Lung microvascular endothelial cell (primary cell): ENCODE results near the gene RNU6-1. TPM values are rescaled to one million over a fixed set of nuclear protein-coding genes. Genes with fewer than 3 reads are reported as not detected.

Experiments
- DNase-seq, 2 donors: peaks; one replicate each; pipeline versions ENCODE4 v3.0.0 to v3.0.0-alpha.2; 2010; ENCODE audit warnings: low read depth in 2 of 2
- total RNA-seq: library from RNA; depleted of rRNA; stranded (reverse); fragments of >200 nt; gene quantifications from 2 replicates; pipeline ENCODE4 v1.2.1, GENCODE V29; 2014

Gene RNU6-1
- total RNA-seq, 1 donor from 2014 or later = not detected

DNA sequence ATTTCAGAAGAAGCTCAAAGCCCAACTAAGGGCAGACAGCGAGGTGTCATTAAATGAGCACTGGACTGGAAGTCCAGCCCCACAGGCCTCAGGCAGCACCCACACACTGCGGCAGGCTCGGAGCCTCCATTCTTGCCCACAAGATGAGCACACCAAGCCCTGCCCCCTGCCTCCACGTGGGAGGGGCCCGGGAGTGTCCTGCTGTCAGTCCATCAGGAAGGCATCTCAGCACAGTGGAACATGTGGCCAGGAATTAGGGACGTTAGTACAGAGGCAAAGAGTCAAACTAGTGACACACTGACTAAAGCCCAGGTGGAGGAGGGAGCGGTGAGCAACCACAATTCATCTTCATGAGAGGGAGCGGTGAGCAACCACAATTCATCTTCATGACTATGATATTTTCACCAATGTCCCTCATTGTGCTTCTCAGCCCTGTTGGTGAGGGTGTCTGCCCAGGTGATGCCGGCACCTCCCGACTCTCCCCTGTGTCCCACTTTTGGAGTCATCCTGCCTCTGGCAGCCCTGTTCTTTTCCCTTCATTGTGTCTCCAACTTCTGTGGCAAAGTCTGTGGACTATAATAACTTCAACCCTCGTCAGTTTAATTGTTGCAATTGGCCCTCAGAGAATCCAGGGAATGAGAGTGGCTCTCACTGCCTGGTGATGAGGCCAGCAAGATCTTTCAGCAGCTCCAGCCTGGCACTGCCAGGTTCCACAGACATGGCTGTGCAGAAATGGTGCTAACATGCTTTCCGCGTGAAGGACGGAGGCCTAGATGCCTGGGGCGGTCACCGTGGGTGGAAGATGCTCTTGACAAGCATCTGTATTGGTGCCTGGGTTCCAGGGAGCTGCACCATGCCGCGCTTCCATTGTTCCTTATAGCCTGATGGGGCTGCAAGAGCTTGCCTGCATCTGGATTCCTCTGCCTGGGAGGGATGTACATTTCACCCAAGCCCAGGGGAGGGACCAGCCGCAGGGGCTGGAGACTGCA is 37.6 kb downstream of the RNU6-1 start:
- no peak for DNase-seq

DNA sequence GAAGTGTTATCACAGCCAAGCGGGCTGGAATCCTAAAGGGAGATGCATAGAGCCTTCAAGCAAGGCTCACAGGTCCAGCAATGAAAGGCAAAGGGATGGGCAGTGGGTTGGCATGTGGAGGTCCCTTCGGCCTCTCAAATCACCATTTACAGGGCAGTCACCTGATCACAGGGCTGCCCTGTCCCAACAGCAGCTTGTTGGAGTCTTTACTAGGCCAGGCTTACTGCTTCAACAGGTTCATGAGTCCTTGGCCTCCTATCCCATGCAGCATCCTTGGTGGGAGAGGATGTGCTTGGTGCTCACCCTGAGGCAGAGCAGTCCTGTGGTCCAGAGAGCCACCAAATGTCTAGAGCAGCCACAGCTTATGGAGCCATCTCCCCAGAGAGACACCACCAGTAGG is 38.7 kb downstream of the RNU6-1 start:
- no peak for DNase-seq

GRCh38 chr15:67799801-67800205 is 40.0 kb downstream of the RNU6-1 start:
- DNase-seq = peak in 1 of 2 donors; percentile 26

GRCh38 chr15:67796196-67797127 is 43.4 kb downstream of the RNU6-1 start:
- DNase-seq = peak; percentile 38 to 53

DNA sequence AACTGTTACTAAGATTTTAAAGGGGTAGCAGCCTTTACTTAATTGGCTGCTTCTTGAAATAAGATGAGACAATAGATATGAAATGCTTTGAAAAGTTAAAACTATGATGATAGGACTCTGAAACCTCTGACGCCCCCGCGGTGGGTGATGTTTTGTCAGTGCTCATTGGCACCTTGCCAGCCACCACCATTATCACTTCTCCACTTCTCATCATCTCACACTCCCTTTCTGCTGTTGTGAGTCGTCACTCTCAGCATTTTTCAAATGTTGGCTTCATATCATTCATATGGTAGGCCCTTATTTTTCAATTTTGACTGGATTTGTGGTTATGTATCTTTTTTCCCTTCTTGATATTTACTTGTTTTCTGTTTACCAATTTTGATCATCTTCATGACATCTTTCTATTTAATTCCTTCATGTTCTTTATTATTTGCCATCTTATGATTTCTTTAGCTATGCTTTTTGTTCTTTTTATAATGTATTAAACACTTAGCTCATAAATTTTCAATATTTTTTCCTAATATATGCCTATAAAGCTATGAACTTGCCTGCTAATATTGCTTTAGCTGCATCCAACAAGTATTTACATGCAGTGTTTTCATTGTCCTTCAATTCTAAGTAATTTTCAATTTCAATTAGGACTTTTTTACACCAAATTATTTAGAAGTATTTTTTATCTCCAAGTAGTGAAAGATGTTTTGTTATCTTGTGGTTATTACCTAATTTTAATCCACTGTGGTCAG is 44.8 kb downstream of the RNU6-1 start:
- no peak for DNase-seq

GRCh38 chr15:67792250-67792942 is 47.4 kb downstream of the RNU6-1 start:
- no peak for DNase-seq

DNA sequence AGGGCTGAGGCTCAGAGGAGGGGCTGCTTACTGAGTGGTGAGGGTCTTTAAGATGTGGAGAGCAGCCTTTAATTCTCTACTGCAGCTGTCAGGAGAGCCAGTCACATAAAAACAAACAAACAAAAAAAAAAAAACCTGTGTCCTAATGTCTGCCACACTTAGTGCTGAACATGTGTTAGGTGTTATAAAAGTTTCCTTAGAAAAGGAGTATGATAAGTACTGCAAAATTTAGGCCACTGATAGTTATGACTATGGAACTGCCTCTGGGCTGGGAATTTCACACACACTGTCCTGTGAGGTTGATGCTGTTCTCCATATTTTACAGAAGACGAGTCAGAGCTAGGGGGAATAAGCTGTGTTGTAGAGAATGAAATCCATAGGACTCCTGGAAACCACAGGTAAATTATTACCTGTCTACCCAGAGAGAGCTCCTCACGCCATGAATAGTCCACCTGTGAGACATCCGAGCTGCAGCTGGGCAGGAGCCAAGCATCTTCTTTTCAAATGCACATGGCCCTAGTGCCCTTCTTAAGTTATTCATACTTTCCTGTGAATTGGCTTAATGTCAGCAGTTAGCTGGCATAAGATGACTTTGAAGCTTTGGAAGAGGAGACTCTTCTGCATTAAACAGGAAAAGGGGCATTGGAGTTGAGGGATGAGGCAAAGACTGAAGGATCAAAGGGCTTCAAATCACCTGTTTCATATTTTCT is 49.1 kb downstream of the RNU6-1 start:
- DNase-seq = no peak

Other genes starting within 250 kb of the RNU6-1 start
- gene SKOR1, start 14.5 kb downstream of the RNU6-1 start, total RNA-seq = under 0.01 TPM in 2 replicates
- 8.1 and 12.7 TPM in 2 replicates for gene PIAS1, start 214.3 kb upstream of the RNU6-1 start, total RNA-seq